Sigmoid colon (tissue), 7 donors: ENCODE results near the gene CFAP69. TPM values are rescaled to one million over a fixed set of nuclear protein-coding genes. Genes with fewer than 3 reads are reported as not detected.

Experiments
- DNase-seq: peaks from one replicate; pipeline ENCODE4 v3.0.0-alpha.2; 2019
- H3K27ac ChIP-seq, 4 donors: fragments of 200-600 bp; sonication (generic); one replicate each; pipeline ENCODE4 v1.5.1; 2016 to 2019; ENCODE audit warnings: mild to moderate bottlenecking in 1 of 4
- H3K27me3 ChIP-seq, 3 donors: fragments of 200-600 bp; sonication (generic); one replicate each; pipeline ENCODE4 v1.5.1; 2019; ENCODE audit warnings: mild to moderate bottlenecking in 1 of 3
- H3K36me3 ChIP-seq, 4 donors: fragments of 200-600 bp; sonication (generic); one replicate each; pipeline ENCODE4 v1.5.1; 2016 to 2019
- H3K4me1 ChIP-seq, 4 donors: fragments of 200-600 bp; sonication (generic); one replicate each; pipeline ENCODE4 v1.5.1; 2017 to 2019
- H3K4me3 ChIP-seq, 4 donors: fragments of 200-600 bp; sonication (generic); one replicate each; pipeline ENCODE4 v1.5.1; 2017 to 2019; ENCODE audit warnings: mild to moderate bottlenecking in 2 of 4, moderate library complexity in 1 of 4
- H3K9me3 ChIP-seq, 4 donors: fragments of 200-600 bp in 3 of 4; sonication (generic) in 3 of 4; one replicate each; pipeline versions ENCODE4 v1.5.1 to v1.6.1; 2013 to 2019
- CTCF ChIP-seq, 4 experiments: fragments of 450-650 bp in 3 of 4; fragments of 200-600 bp in 1 of 4; IDR thresholded peaks; one replicate each; pipeline ENCODE4 v1.5.1; 2016 to 2019; ENCODE audit warnings: antibody characterized with exemption in 4 of 4, mild to moderate bottlenecking in 3 of 4, moderate library complexity in 2 of 4
- EP300 ChIP-seq, 4 donors: sonication (generic); formaldehyde crosslinking; IDR thresholded peaks; one replicate each; pipeline ENCODE4 v1.6.1; 2017; ENCODE audit warnings: antibody characterized with exemption in 4 of 4
- POLR2A ChIP-seq, 2 donors: fragments of 450-650 bp; IDR thresholded peaks; one replicate each; pipeline ENCODE4 v1.6.1; 2016; ENCODE audit warnings: antibody characterized with exemption in 2 of 2, mild to moderate bottlenecking in 2 of 2, moderate library complexity in 2 of 2
- POLR2AphosphoS5 ChIP-seq, 4 donors: sonication (generic); formaldehyde crosslinking; IDR thresholded peaks; one replicate each; pipeline ENCODE4 v1.6.1; 2017; ENCODE audit warnings: antibody characterized with exemption in 4 of 4
- WGBS, 2 donors: extraction: QIAGEN DNeasy Blood & Tissue Kit; methylation state at CpG; one replicate each; pipeline ENCODE4 v1.1.7; 2013; 5-methylcytosine and 5-hydroxymethylcytosine counted together
- intact Hi-C: fragments of 100-400 bp; cut with DNase I; formaldehyde crosslinking; loops from one replicate; pipeline ENCODE4 v1.15.1; 2023
- polyA plus RNA-seq, 3 donors: library from polyadenylated mRNA; stranded (reverse); fragments of 200-250 nt; gene quantifications; one replicate each; pipeline ENCODE4 v1.2.3, GENCODE V29; 2013
- total RNA-seq, 4 donors: library from RNA; depleted of rRNA; stranded (reverse); fragments of >200 nt; gene quantifications; one replicate each; pipeline ENCODE4 v1.1.0, GENCODE V29; 2016
- donor health status: healthy with polysubstance abuse.
- donor health status: Bipolar disorder and iron deficiency.
- donor health status: healthy.

Gene CFAP69
- total and polyA plus RNA-seq, 7 donors: 1.0 to 23.5 (median 4.9) TPM

GRCh38 chr7:90210475-90210874 is 34.5 kb upstream of the CFAP69 start:
- 65 to 83% methylated on average over 5 of the region's 5 CpGs for WGBS, 2 donors
- intact Hi-C loops: loop anchor here (2.0 to 5.0 kb wide), 3 partner anchors 34 to 137 kb away; partner anchors contain the start of genes CFAP69, GTPBP10 and STEAP1
- no peaks in the 10 kb centered on the region for H3K27me3 ChIP-seq
- H3K9me3 ChIP-seq: no peaks in the 10 kb centered on the region
- no peak for DNase-seq
- no peak for TF ChIP-seq EP300 (IDR thresholded peaks at IDR 0.05)
- no peak for TF ChIP-seq POLR2A (IDR thresholded peaks at IDR 0.05)
- TF ChIP-seq CTCF (IDR thresholded peaks at IDR 0.05): no peak
- TF ChIP-seq POLR2AphosphoS5 (IDR thresholded peaks at IDR 0.05): no peak
- peak overlapping the region; percentile 80 to 89 (median 88) for H3K27ac ChIP-seq
- peaks cover 0 to 16% (median 7%) of the 10 kb centered on the region in 4 donors for H3K4me1 ChIP-seq
- peak overlapping the region in 1 of 4 donors; percentile 74 for H3K4me3 ChIP-seq
- no peaks in the 10 kb centered on the region for H3K36me3 ChIP-seq

GRCh38 chr7:90210981-90211380 is 34.0 kb upstream of the CFAP69 start:
- intact Hi-C loops: loop anchor here (2.0 to 5.0 kb wide), 3 partner anchors 34 to 136 kb away; partner anchors contain the start of genes CFAP69, GTPBP10 and STEAP1
- TF ChIP-seq POLR2AphosphoS5 (IDR thresholded peaks at IDR 0.05) (no peak), EP300 (IDR thresholded peaks at IDR 0.05) (no peak), POLR2A (IDR thresholded peaks at IDR 0.05) (no peak), CTCF (IDR thresholded peaks at IDR 0.05) (no peak)
- no peak for DNase-seq
- Histone ChIP-seq H3K9me3 (no peaks in the 10 kb centered on the region), H3K27me3 (no peaks in the 10 kb centered on the region), H3K4me1 (peaks cover 0 to 16% (median 7%) of the 10 kb centered on the region in 4 donors), H3K4me3 (peak overlapping the region; percentile 70 to 76 (median 73)), H3K36me3 (no peaks in the 10 kb centered on the region), H3K27ac (peak overlapping the region; percentile 80 to 89 (median 88))
- WGBS, 2 donors: 20 to 29% methylated on average over 11 of the region's 11 CpGs

GRCh38 chr7:90211391-90212148 is 33.4 kb upstream of the CFAP69 start, which contains the start of gene STEAP2:
Gene STEAP2, plus strand, starts transcription at chr7:90211740. Its CDS starts 13,343 bp downstream, at chr7:90225083.
- DNase-seq: peak; percentile 98
- no peaks in the 10 kb centered on the region for H3K36me3 ChIP-seq
- WGBS, 2 donors: 1 to 2% methylated on average over 73 of the region's 73 CpGs
- no peaks in the 10 kb centered on the region for H3K9me3 ChIP-seq
- H3K27ac ChIP-seq: peak within 1 kb of the TSS; percentile 80 to 89 (median 88)
- peaks cover 0 to 16% (median 7%) of the 10 kb centered on the region in 4 donors for H3K4me1 ChIP-seq
- intact Hi-C loops: loop anchor here (2.0 to 5.0 kb wide), 3 partner anchors 33 to 136 kb away; partner anchors contain the start of genes CFAP69, GTPBP10 and STEAP1
- H3K4me3 ChIP-seq: peak within 1 kb of the TSS; percentile 70 to 76 (median 73)
- TF ChIP-seq EP300 (IDR thresholded peaks at IDR 0.05) (no peak), POLR2AphosphoS5 (IDR thresholded peaks at IDR 0.05) (peak; percentile 55 to 78 (median 76)), CTCF (IDR thresholded peaks at IDR 0.05) (peak; percentile 67 to 77 (median 72)), POLR2A (IDR thresholded peaks at IDR 0.05) (peak; percentile 15 to 69)
- no peaks in the 10 kb centered on the region for H3K27me3 ChIP-seq

- Histone ChIP-seq H3K4me1 (peaks cover 0 to 16% (median 7%) of the 10 kb centered on the region in 4 donors), H3K36me3 (no peaks in the 10 kb centered on the region), H3K27me3 (no peaks in the 10 kb centered on the region), H3K27ac (peak overlapping the region; percentile 80 to 89 (median 88)), H3K4me3 (peak overlapping the region; percentile 70 to 76 (median 73)), H3K9me3 (no peaks in the 10 kb centered on the region)
- TF ChIP-seq POLR2AphosphoS5 (IDR thresholded peaks at IDR 0.05): no peak
- TF ChIP-seq POLR2A (IDR thresholded peaks at IDR 0.05): no peak
- no peak for TF ChIP-seq CTCF (IDR thresholded peaks at IDR 0.05)
- TF ChIP-seq EP300 (IDR thresholded peaks at IDR 0.05): no peak
- peak; percentile 62 for DNase-seq
- 5 to 16% methylated on average over 6 of the region's 6 CpGs for WGBS, 2 donors
- intact Hi-C loops: loop anchor here (5.0 kb wide), 1 partner anchor 135 kb away; the partner anchor contains the start of gene GTPBP10
Measured at GRCh38 chr7:90212149-90212495, 32.9 kb upstream of the CFAP69 start.
